ENCODE measurements around the gene SARS1. TPM values are rescaled to one million over a fixed set of nuclear protein-coding genes. Genes with fewer than 3 reads are reported as not detected.

SARS1 gene
- total and polyA plus RNA-seq, 2 donors (not counting 1 experiment from before 2014, with no cell fraction given): 59.1 to 115 TPM

- no peak overlapping the region for H3K9ac ChIP-seq (ENCODE audit: low read length)
- no peaks in the 10 kb centered on the region for H3K9me3 Mint-ChIP-seq (ENCODE audit: insufficient read depth)
- ATAC-seq (ENCODE audit: low read depth) (no peak), DNase-seq (no peak)
- H3K27ac Mint-ChIP-seq: no peak overlapping the region
- intact Hi-C loops (cut with micrococcal nuclease): no loop called here
- CTCF ChIA-PET: interaction anchor here (1.0 to 2.9 kb wide), 5 partner anchors 12 to 294 kb away, joined by 3 to 8 read pairs (median 4); no protein-coding TSS in a partner anchor
- H3K4me3 ChIP-seq (ENCODE audit: control extremely low read depth in 1 of 5, extremely low read depth in 1 of 5, insufficient read depth in 1 of 5, low read depth in 2 of 5, low read length in 4 of 5): no peak overlapping the region
- peaks cover 7% of the 10 kb centered on the region for H3K27me3 Mint-ChIP-seq
- no peak overlapping the region for H3K27ac ChIP-seq (ENCODE audit: low read length in 2 of 2)
- H3K27me3 ChIP-seq (replicated peaks in 1 of 4; ENCODE audit: control extremely low read depth in 1 of 4, control insufficient read depth in 3 of 4, insufficient read depth in 4 of 4, low read length in 3 of 4): peaks cover 0 to 23% (median 2%) of the 10 kb centered on the region in 4 experiments
- H3K79me2 ChIP-seq (ENCODE audit: control insufficient read depth, insufficient read depth, low read length): no peaks in the 10 kb centered on the region
- H2AFZ ChIP-seq (ENCODE audit: insufficient read depth, low read depth, low read length, poor library complexity, severe bottlenecking): no peak overlapping the region
- H3K36me3 ChIP-seq (replicated peaks in 1 of 2; ENCODE audit: control extremely low read depth in 1 of 2, control insufficient read depth in 1 of 2, extremely low read depth in 1 of 2, insufficient read depth in 2 of 2, low read length in 1 of 2): peaks cover 2 to 47% of the 10 kb centered on the region in 2 experiments
- no peak overlapping the region for H3K4me2 ChIP-seq (replicated peaks; ENCODE audit: low read depth, low read length, poor library complexity, severe bottlenecking)
- peaks cover 19% of the 10 kb centered on the region for H3K4me1 Mint-ChIP-seq
- no peak for TF ChIP-seq CTCF (IDR thresholded peaks at IDR 0.05)
- TF ChIP-seq EZH2 (IDR thresholded peaks at IDR 0.05; ENCODE audit: borderline replicate concordance, insufficient read depth, low read depth, low read length, poor library complexity, severe bottlenecking): no peak
- no peak overlapping the region for H3K4me3 Mint-ChIP-seq
- POLR2A ChIA-PET: no interaction called here
- 100% methylated on average over 5 of the region's 5 CpGs for WGBS (ENCODE audit: insufficient coverage)
- H3K4me1 ChIP-seq (ENCODE audit: control insufficient read depth in 2 of 2, insufficient read depth in 2 of 2, low read length in 2 of 2): peaks cover 0 to 7% of the 10 kb centered on the region in 2 donors
- H3K9me3 ChIP-seq (ENCODE audit: control extremely low read depth in 1 of 3, control insufficient read depth in 2 of 3, insufficient read depth in 1 of 3, low read length in 2 of 3): no peaks in the 10 kb centered on the region
- peaks cover 8% of the 10 kb centered on the region for H4K20me1 ChIP-seq (ENCODE audit: control insufficient read depth, insufficient read depth, low read length, poor library complexity, severe bottlenecking)
Measured at GRCh38 chr1:109239047-109239408, 25.3 kb downstream of the SARS1 start.

- peak; percentile 45 for DNase-seq
- Histone ChIP-seq H3K79me2 (ENCODE audit: control insufficient read depth, insufficient read depth, low read length) (no peaks in the 10 kb centered on the region), H3K9me3 (ENCODE audit: control extremely low read depth in 1 of 3, control insufficient read depth in 2 of 3, insufficient read depth in 1 of 3, low read length in 2 of 3) (no peaks in the 10 kb centered on the region), H4K20me1 (ENCODE audit: control insufficient read depth, insufficient read depth, low read length, poor library complexity, severe bottlenecking) (peaks cover 8% of the 10 kb centered on the region), H3K27ac (ENCODE audit: low read length in 2 of 2) (no peak overlapping the region), H3K4me2 (replicated peaks; ENCODE audit: low read depth, low read length, poor library complexity, severe bottlenecking) (no peak overlapping the region), H3K9ac (ENCODE audit: low read length) (no peak overlapping the region), H2AFZ (ENCODE audit: insufficient read depth, low read depth, low read length, poor library complexity, severe bottlenecking) (no peak overlapping the region), H3K4me1 (ENCODE audit: control insufficient read depth in 2 of 2, insufficient read depth in 2 of 2, low read length in 2 of 2) (peaks cover 0 to 7% of the 10 kb centered on the region in 2 donors), H3K4me3 (ENCODE audit: control extremely low read depth in 1 of 5, extremely low read depth in 1 of 5, insufficient read depth in 1 of 5, low read depth in 2 of 5, low read length in 4 of 5) (no peak overlapping the region), H3K36me3 (replicated peaks in 1 of 2; ENCODE audit: control extremely low read depth in 1 of 2, control insufficient read depth in 1 of 2, extremely low read depth in 1 of 2, insufficient read depth in 2 of 2, low read length in 1 of 2) (peaks cover 2 to 43% of the 10 kb centered on the region in 2 experiments), H3K27me3 (replicated peaks in 1 of 4; ENCODE audit: control extremely low read depth in 1 of 4, control insufficient read depth in 3 of 4, insufficient read depth in 4 of 4, low read length in 3 of 4) (peaks cover 0 to 25% (median 4%) of the 10 kb centered on the region in 4 experiments)
- ChIA-PET POLR2A (no interaction called here), CTCF (interaction anchor here (0.5 to 2.9 kb wide), 8 partner anchors 12 to 294 kb away, joined by 3 to 8 read pairs (median 4); no protein-coding TSS in a partner anchor)
- ATAC-seq (ENCODE audit: low read depth): peak; percentile 81
- TF ChIP-seq EZH2 (IDR thresholded peaks at IDR 0.05; ENCODE audit: borderline replicate concordance, insufficient read depth, low read depth, low read length, poor library complexity, severe bottlenecking) (no peak), CTCF (IDR thresholded peaks at IDR 0.05) (peak; percentile 46)
- Mint-ChIP-seq H3K4me1 (peaks cover 19% of the 10 kb centered on the region), H3K27ac (no peak overlapping the region), H3K4me3 (no peak overlapping the region), H3K9me3 (ENCODE audit: insufficient read depth) (no peaks in the 10 kb centered on the region), H3K27me3 (peaks cover 11% of the 10 kb centered on the region)
- WGBS (ENCODE audit: insufficient coverage): 78% methylated on average over 3 of the region's 6 CpGs
- intact Hi-C loops (cut with micrococcal nuclease): no loop called here
Measured at GRCh38 chr1:109239409-109240068, 25.8 kb downstream of the SARS1 start.

Data from B cell (primary cell).